Left lung (tissue), 10 donors: ENCODE measurements around the gene MYBPHL. TPM values are rescaled to one million over a fixed set of nuclear protein-coding genes. Genes with fewer than 3 reads are reported as not detected.

ENCODE experiments used
- ATAC-seq: fragments of 200-7000 bp; cut with Tn5 transposase; one replicate; pipeline ENCODE4 v1.9.1; 2020; ENCODE audit warnings: moderate library complexity
- DNase-seq, 4 donors: peaks; one replicate each; pipeline ENCODE4 v3.0.0-alpha.2; 2013 to 2020
- H3K27ac ChIP-seq, 2 donors: fragments of 200-600 bp; sonication (generic) in 1 of 2; one replicate each; pipeline versions ENCODE4 v1.5.0 to v1.8.0; 2020 to 2021
- H3K27me3 ChIP-seq, 2 donors: fragments of 200-600 bp; sonication (generic) in 1 of 2; one replicate each; pipeline versions ENCODE4 v1.5.0 to v1.8.0; 2020 to 2021
- H3K36me3 ChIP-seq, 2 donors: fragments of 200-600 bp; sonication (generic) in 1 of 2; one replicate each; pipeline versions ENCODE4 v1.5.0 to v1.8.0; 2020 to 2021
- H3K4me1 ChIP-seq, 2 donors: fragments of 200-600 bp; one replicate each; pipeline ENCODE4 v1.8.0; 2021
- H3K4me3 ChIP-seq, 2 donors: fragments of 200-600 bp; sonication (generic) in 1 of 2; one replicate each; pipeline versions ENCODE4 v1.5.0 to v1.8.0; 2020 to 2021; ENCODE audit warnings: mild to moderate bottlenecking in 1 of 2
- H3K9me3 ChIP-seq, 2 donors: fragments of 200-600 bp; sonication (generic) in 1 of 2; one replicate each; pipeline versions ENCODE4 v1.5.0 to v1.8.0; 2020 to 2021
- CTCF ChIP-seq, 2 donors: fragments of 200-600 bp; sonication (generic) in 1 of 2; IDR thresholded peaks; one replicate each; pipeline versions ENCODE4 v1.5.0 to v1.8.0; 2021; ENCODE audit warnings: antibody characterized with exemption in 2 of 2
- intact Hi-C, 2 donors: fragments of 100-400 bp; cut with DNase I; formaldehyde crosslinking; loops; one replicate each; pipeline versions ENCODE4 v1.11.2 to v1.14.2; 2022
- polyA plus RNA-seq, 6 donors: library from polyadenylated mRNA; unstranded; fragments of 120-200 nt; gene quantifications; one replicate each; pipeline ENCODE4 v1.2.1, GENCODE V29; 2013; ENCODE audit not compliant: insufficient read length in 6 of 6
- total RNA-seq, 2 donors: library from RNA; stranded (reverse); fragmentation: NEBNext Ultra II Directional; extraction: Animal tissue kit (Norgen Biotek cat#: 25700); gene quantifications; one replicate each; pipeline ENCODE4 v1.2.1, GENCODE V29; 2021
- donor health status: DM: no; HTN: yes; CAD: no.
- donor health status: DM: no; HTN: no; CAD: no.

MYBPHL gene
- total and polyA plus RNA-seq, 8 donors: 0.24 to 21.4 (median 0.35) TPM; not detected in 2

GRCh38 chr1:109335091-109335490, 28.3 kb upstream of the MYBPHL start:
- H3K27ac ChIP-seq: no peak overlapping the region
- H3K4me3 ChIP-seq: no peak overlapping the region
- no peak for ATAC-seq
- peaks cover 0 to 22% of the 10 kb centered on the region in 2 donors for H3K9me3 ChIP-seq
- no peaks in the 10 kb centered on the region for H3K27me3 ChIP-seq
- intact Hi-C loops: no loop called here
- no peak for TF ChIP-seq CTCF (IDR thresholded peaks at IDR 0.05)
- no peaks in the 10 kb centered on the region for H3K4me1 ChIP-seq
- peaks cover 0 to 96% of the 10 kb centered on the region in 2 donors for H3K36me3 ChIP-seq
- DNase-seq: no peak

- Histone ChIP-seq H3K4me1 (no peaks in the 10 kb centered on the region), H3K36me3 (peaks cover 0 to 93% of the 10 kb centered on the region in 2 donors), H3K9me3 (peaks cover 0 to 22% of the 10 kb centered on the region in 2 donors), H3K27ac (no peak overlapping the region), H3K4me3 (no peak overlapping the region), H3K27me3 (no peaks in the 10 kb centered on the region)
- DNase-seq: no peak
- TF ChIP-seq CTCF (IDR thresholded peaks at IDR 0.05): no peak
- no peak for ATAC-seq
- intact Hi-C loops: no loop called here
Observed at GRCh38 chr1:109331113-109331512, 24.3 kb upstream of the MYBPHL start.

GRCh38 chr1:109327285-109327684, 20.5 kb upstream of the MYBPHL start:
- intact Hi-C loops: no loop called here
- H3K27me3 ChIP-seq: no peaks in the 10 kb centered on the region
- H3K4me3 ChIP-seq: no peak overlapping the region
- ATAC-seq (no peak), DNase-seq (no peak)
- H3K36me3 ChIP-seq: peaks cover 0 to 93% of the 10 kb centered on the region in 2 donors
- H3K9me3 ChIP-seq: peaks cover 0 to 17% of the 10 kb centered on the region in 2 donors
- H3K27ac ChIP-seq: no peak overlapping the region
- TF ChIP-seq CTCF (IDR thresholded peaks at IDR 0.05): no peak
- no peaks in the 10 kb centered on the region for H3K4me1 ChIP-seq

- no peak for TF ChIP-seq CTCF (IDR thresholded peaks at IDR 0.05)
- Histone ChIP-seq H3K27me3 (no peaks in the 10 kb centered on the region), H3K4me3 (no peak overlapping the region), H3K36me3 (peaks cover 0 to 95% of the 10 kb centered on the region in 2 donors), H3K27ac (no peak overlapping the region), H3K9me3 (no peaks in the 10 kb centered on the region), H3K4me1 (no peaks in the 10 kb centered on the region)
- no peak for DNase-seq
- intact Hi-C loops: no loop called here
- no peak for ATAC-seq
Observed at GRCh38 chr1:109322974-109323373, 16.2 kb upstream of the MYBPHL start.

GRCh38 chr1:109319114-109319513, 12.3 kb upstream of the MYBPHL start:
- no peak for DNase-seq
- intact Hi-C loops: no loop called here
- no peak overlapping the region for H3K27ac ChIP-seq
- no peak overlapping the region for H3K4me3 ChIP-seq
- no peaks in the 10 kb centered on the region for H3K4me1 ChIP-seq
- ATAC-seq: no peak
- H3K9me3 ChIP-seq: no peaks in the 10 kb centered on the region
- H3K36me3 ChIP-seq: peaks cover 0 to 100% of the 10 kb centered on the region in 2 donors
- TF ChIP-seq CTCF (IDR thresholded peaks at IDR 0.05): no peak
- H3K27me3 ChIP-seq: no peaks in the 10 kb centered on the region
